ENCODE measurements around the gene RTKN. TPM values are rescaled to one million over a fixed set of nuclear protein-coding genes. Genes with fewer than 3 reads are reported as not detected.
A peak's percentile ranks its signal among the peaks of the same experiment; 100 is the strongest.

Gene RTKN
- total and polyA plus RNA-seq, 2 of the 13 experiments (the other 11 are each of a cell fraction or from before 2014, with no cell fraction given): 159 to 166 TPM

DNA sequence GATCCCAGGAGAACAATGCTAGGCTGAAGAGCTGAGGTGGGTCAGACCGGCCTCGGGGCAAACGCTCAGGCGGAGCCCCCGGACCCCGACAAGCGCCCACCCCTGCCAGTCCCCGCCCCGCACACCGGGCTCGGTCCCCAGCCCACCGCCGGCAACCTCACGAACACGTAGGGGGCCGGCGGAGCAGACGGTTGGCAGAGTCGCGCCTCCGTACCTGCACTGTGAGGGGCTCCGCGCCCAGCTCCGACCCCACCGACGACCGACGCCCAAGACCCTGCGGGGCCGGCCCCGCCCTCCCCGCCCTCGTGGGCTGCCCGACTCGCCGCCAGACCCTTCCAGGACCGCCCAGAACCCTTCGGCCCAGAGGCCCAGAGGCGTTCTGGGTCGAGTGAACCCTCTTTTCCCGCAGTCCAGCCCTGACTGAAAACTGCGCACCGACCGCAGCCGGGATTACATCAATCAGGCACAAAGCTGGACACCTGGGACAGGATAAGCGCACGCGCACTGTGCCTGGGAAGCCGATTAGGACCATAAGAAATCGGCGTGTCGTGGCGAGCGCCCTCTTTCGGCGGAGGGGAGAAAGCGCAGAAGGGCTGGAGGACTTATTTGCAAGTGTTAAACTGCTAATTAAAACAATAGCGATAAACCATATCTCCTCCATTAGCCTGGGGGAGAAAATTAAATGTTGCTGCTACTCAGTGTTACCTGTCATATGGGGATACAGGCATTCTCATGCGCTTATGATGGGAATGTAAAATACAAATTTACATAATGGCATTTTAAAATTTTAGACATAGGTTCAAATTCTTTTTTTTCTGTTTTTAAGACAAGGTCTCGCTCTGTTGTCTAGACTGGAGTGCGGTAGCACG is 49.9 kb downstream of the RTKN start (continued):
- peak; percentile 65 for TF ChIP-seq ETV5 (CRISPR knock-in tag; IDR thresholded peaks at IDR 0.05; ENCODE audit: borderline replicate concordance)
- TF ChIP-seq SALL2 (CRISPR knock-in tag; IDR thresholded peaks at IDR 0.05): 0 out of 2 replicates have a peak, but pooled peaks have one; percentile 35
- peak; percentile 33; the same call in 1 of the 2 replicates for TF ChIP-seq HOXA5 (CRISPR knock-in tag; IDR thresholded peaks at IDR 0.05)
- TF ChIP-seq NCOR1 (IDR thresholded peaks at IDR 0.05; ENCODE audit: borderline replicate concordance, low read length): peak; percentile 48; the same call in 1 of the 2 replicates
- TF ChIP-seq NFE2 (CRISPR knock-in tag; IDR thresholded peaks at IDR 0.05): no peak
- peak; percentile 72 for TF ChIP-seq ZFX (CRISPR knock-in tag; IDR thresholded peaks at IDR 0.05; ENCODE audit: low read depth)
- peak; percentile 36; the same call in 1 of the 2 replicates for TF ChIP-seq RCOR2 (CRISPR knock-in tag; IDR thresholded peaks at IDR 0.05)
- TF ChIP-seq NBN (conservative IDR thresholded peaks at IDR 0.05): no peak
- TF ChIP-seq ZNF235 (CRISPR knock-in tag; IDR thresholded peaks at IDR 0.05; ENCODE audit: borderline replicate concordance): peak; percentile 91; the same call in 1 of the 2 replicates
- no peak; the same call in 1 of the 2 replicates for TF ChIP-seq ZNF224 (CRISPR knock-in tag; IDR thresholded peaks at IDR 0.05)
- no peak for TF ChIP-seq ZBTB3 (CRISPR knock-in tag; IDR thresholded peaks at IDR 0.05; ENCODE audit: borderline replicate concordance, low read depth)
- TF ChIP-seq MATR3 (CRISPR knock-in tag; IDR thresholded peaks at IDR 0.05): no peak
- peak; percentile 66; the same call in 1 of the 2 replicates for TF ChIP-seq ZNF546 (CRISPR knock-in tag; conservative IDR thresholded peaks at IDR 0.05)
- no peak for TF ChIP-seq REXO4 (CRISPR knock-in tag; IDR thresholded peaks at IDR 0.05; ENCODE audit: borderline replicate concordance)
- peak; percentile 16; the same call in 1 of the 2 replicates for TF ChIP-seq ZNF615 (CRISPR knock-in tag; IDR thresholded peaks at IDR 0.05; ENCODE audit: borderline replicate concordance)
- peak; percentile 84 for TF ChIP-seq KMT2A (CRISPR knock-in tag; IDR thresholded peaks at IDR 0.05)
- no peak for TF ChIP-seq AKAP8 (CRISPR knock-in tag; IDR thresholded peaks at IDR 0.05)
- TF ChIP-seq, protein P1, sequence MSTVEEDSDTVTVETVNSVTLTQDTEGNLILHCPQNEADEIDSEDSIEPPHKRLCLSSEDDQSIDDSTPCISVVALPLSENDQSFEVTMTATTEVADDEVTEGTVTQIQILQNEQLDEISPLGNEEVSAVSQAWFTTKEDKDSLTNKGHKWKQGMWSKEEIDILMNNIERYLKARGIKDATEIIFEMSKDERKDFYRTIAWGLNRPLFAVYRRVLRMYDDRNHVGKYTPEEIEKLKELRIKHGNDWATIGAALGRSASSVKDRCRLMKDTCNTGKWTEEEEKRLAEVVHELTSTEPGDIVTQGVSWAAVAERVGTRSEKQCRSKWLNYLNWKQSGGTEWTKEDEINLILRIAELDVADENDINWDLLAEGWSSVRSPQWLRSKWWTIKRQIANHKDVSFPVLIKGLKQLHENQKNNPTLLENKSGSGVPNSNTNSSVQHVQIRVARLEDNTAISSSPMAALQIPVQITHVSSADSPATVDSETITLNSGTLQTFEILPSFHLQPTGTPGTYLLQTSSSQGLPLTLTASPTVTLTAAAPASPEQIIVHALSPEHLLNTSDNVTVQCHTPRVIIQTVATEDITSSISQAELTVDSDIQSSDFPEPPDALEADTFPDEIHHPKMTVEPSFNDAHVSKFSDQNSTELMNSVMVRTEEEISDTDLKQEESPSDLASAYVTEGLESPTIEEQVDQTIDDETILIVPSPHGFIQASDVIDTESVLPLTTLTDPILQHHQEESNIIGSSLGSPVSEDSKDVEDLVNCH (CRISPR knock-in tag; IDR thresholded peaks at IDR 0.05): no peak
- TF ChIP-seq KLF11 (CRISPR knock-in tag; IDR thresholded peaks at IDR 0.05): peak; percentile 57; the same call in 1 of the 2 replicates
- TF ChIP-seq, protein P2, sequence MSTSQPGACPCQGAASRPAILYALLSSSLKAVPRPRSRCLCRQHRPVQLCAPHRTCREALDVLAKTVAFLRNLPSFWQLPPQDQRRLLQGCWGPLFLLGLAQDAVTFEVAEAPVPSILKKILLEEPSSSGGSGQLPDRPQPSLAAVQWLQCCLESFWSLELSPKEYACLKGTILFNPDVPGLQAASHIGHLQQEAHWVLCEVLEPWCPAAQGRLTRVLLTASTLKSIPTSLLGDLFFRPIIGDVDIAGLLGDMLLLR (CRISPR knock-in tag; IDR thresholded peaks at IDR 0.05): no peak
- peak; percentile 71; the same call in 1 of the 2 replicates for TF ChIP-seq ELF3 (CRISPR knock-in tag; IDR thresholded peaks at IDR 0.05)
- peak; percentile 60; the same call in 1 of the 2 replicates for TF ChIP-seq ELF1 (CRISPR knock-in tag; IDR thresholded peaks at IDR 0.05)
- peak; percentile 81 for TF ChIP-seq ZSCAN9 (CRISPR knock-in tag; IDR thresholded peaks at IDR 0.05; ENCODE audit: borderline replicate concordance)
- no peak for TF ChIP-seq MIER3 (CRISPR knock-in tag; IDR thresholded peaks at IDR 0.05; ENCODE audit: borderline replicate concordance)
